Hematopoietic multipotent progenitor cell treated with erythropoietin and hydrocortisone succinate and interleukin-3 and kit ligand, for 8 days (in vitro differentiated cells): ENCODE data around the gene SEC24C.
"Not testable (repeated sequence)": the region's sequence is repeated elsewhere in the genome, so short reads cannot be mapped to it uniquely, and the experiment has no call there.

Experiments
- DNase-seq: peaks from one replicate; pipeline ENCODE4 v3.0.0-alpha.2; 2015

SEC24C gene

GRCh38 chr10:73795491-73795890 lies 51.3 kb downstream of the SEC24C start:
- DNase-seq = not testable (repeated sequence)

- not testable (repeated sequence) for DNase-seq
Observed at GRCh38 chr10:73796035-73796434, 51.9 kb downstream of the SEC24C start.

- DNase-seq = no peak
Observed at GRCh38 chr10:73796766-73797165, 52.6 kb downstream of the SEC24C start.

- no peak for DNase-seq
Observed at GRCh38 chr10:73797324-73798025, 53.3 kb downstream of the SEC24C start.

GRCh38 chr10:73798087-73798486 lies 53.9 kb downstream of the SEC24C start:
- no peak for DNase-seq

GRCh38 chr10:73798927-73799560 lies 54.9 kb downstream of the SEC24C start:
- DNase-seq = no peak

- no peak for DNase-seq
Observed at GRCh38 chr10:73799899-73800559, 55.9 kb downstream of the SEC24C start.

GRCh38 chr10:73800560-73801252 lies 56.5 kb downstream of the SEC24C start:
- no peak for DNase-seq

GRCh38 chr10:73801253-73801590 lies 57.0 kb downstream of the SEC24C start:
- DNase-seq = no peak

- DNase-seq = no peak
Observed at GRCh38 chr10:73802276-73802991, 58.3 kb downstream of the SEC24C start.

GRCh38 chr10:73803680-73804286 lies 59.6 kb downstream of the SEC24C start:
- no peak for DNase-seq

GRCh38 chr10:73806176-73806950 lies 62.2 kb downstream of the SEC24C start:
- DNase-seq = no peak

- no peak for DNase-seq
Observed at GRCh38 chr10:73807471-73807870, 63.3 kb downstream of the SEC24C start.

- no peak for DNase-seq
Observed at GRCh38 chr10:73808021-73808815, 64.0 kb downstream of the SEC24C start.

- no peak for DNase-seq
Observed at GRCh38 chr10:73809061-73809818, 65.1 kb downstream of the SEC24C start.

- no peak for DNase-seq
Observed at GRCh38 chr10:73810358-73810734, 66.2 kb downstream of the SEC24C start.

- DNase-seq = peak; percentile 21
Observed at GRCh38 chr10:73810735-73811465, 66.7 kb downstream of the SEC24C start.

GRCh38 chr10:73812657-73813056 lies 68.5 kb downstream of the SEC24C start:
- no peak for DNase-seq

- DNase-seq = no peak
Observed at GRCh38 chr10:73813333-73813732, 69.2 kb downstream of the SEC24C start.
